OCI-LY3 (cell line): ENCODE results near the gene SLC7A1.

Source experiments
- EZH2phosphoT487 ChIP-seq: fragments of 200-600 bp; shearing (Covaris generic); IDR thresholded peaks from 2 replicates; pipeline ENCODE4 v1.6.1; 2018; ENCODE audit warnings: antibody characterized with exemption, mixed run types, low read depth
- TF ChIP-seq, protein P1 (sequence below): fragments of 200-600, 300-600 bp; sonication (generic); IDR thresholded peaks from 2 replicates; pipeline ENCODE4 v1.5.1; 2014; ENCODE audit warnings: antibody characterized with exemption, low read length, low read depth

DNA sequence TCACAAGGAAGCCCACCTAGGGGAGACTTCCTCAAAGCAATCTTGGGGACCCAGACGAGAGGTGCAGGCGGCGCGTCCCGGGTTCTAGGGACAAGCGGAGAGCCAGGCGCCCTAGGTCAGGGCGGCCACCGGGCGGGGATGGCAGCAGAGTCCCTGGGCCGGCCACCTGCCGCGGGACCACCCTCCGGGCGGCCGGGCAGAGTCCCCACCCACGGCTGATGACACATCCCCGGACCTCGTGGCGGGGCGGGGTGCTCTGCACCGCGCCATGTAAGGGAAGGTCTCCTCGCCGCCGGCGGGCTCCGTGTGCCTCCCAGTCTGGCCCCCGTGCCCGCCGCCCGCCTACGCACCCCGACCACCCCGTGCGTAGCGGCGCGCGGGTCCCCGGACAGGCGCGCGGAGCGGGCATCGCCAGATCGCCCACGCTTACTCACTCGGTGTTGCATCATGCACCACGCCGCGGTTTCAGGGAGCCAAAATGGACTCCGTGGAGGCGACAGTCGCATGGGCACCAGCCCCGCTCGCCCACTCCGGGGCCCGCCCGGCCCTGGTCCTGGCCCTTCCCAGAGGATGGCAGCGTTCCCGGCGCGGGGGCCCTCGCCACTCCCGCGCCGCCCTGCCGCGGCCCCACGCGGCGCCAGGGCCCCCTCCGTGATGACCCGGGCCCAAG lies 643 bp downstream of the SLC7A1 start:
- TF ChIP-seq, protein P1, sequence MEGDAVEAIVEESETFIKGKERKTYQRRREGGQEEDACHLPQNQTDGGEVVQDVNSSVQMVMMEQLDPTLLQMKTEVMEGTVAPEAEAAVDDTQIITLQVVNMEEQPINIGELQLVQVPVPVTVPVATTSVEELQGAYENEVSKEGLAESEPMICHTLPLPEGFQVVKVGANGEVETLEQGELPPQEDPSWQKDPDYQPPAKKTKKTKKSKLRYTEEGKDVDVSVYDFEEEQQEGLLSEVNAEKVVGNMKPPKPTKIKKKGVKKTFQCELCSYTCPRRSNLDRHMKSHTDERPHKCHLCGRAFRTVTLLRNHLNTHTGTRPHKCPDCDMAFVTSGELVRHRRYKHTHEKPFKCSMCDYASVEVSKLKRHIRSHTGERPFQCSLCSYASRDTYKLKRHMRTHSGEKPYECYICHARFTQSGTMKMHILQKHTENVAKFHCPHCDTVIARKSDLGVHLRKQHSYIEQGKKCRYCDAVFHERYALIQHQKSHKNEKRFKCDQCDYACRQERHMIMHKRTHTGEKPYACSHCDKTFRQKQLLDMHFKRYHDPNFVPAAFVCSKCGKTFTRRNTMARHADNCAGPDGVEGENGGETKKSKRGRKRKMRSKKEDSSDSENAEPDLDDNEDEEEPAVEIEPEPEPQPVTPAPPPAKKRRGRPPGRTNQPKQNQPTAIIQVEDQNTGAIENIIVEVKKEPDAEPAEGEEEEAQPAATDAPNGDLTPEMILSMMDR = no peak
- no peak for TF ChIP-seq EZH2phosphoT487
